ENCODE data around the gene NEXMIF.
"Not testable (repeated sequence)": the region's sequence is repeated elsewhere in the genome, so short reads cannot be mapped to it uniquely, and the experiment has no call there.

NEXMIF gene

GRCh38 chrX:74925225-74926088 lies at the start of gene NEXMIF:
NEXMIF (minus strand) TSS chrX:74925452.
- peak; percentile 32 for DNase-seq (ENCODE audit: low read depth)

- not testable (repeated sequence) for DNase-seq (ENCODE audit: low read depth)
Measured at GRCh38 chrX:74961962-74962361, 36.7 kb upstream of the NEXMIF start.

- no peak for DNase-seq (ENCODE audit: low read depth)
Measured at GRCh38 chrX:74949717-74950116, 24.5 kb upstream of the NEXMIF start.

GRCh38 chrX:74940414-74940813 lies 15.2 kb upstream of the NEXMIF start:
- no peak for DNase-seq (ENCODE audit: low read depth)

GRCh38 chrX:74931214-74931613 lies 6.0 kb upstream of the NEXMIF start:
- DNase-seq (ENCODE audit: low read depth): no peak

- DNase-seq (ENCODE audit: low read depth): peak; percentile 29
Measured at GRCh38 chrX:74924449-74925224, 615 bp downstream of the NEXMIF start.

- DNase-seq (ENCODE audit: low read depth): peak; percentile 4
Measured at GRCh38 chrX:74923942-74924448, 1.3 kb downstream of the NEXMIF start.

- DNase-seq (ENCODE audit: low read depth): no peak
Measured at GRCh38 chrX:74922922-74923543, 2.2 kb downstream of the NEXMIF start.

GRCh38 chrX:74911494-74911893 lies 13.8 kb downstream of the NEXMIF start:
- no peak for DNase-seq (ENCODE audit: low read depth)

- DNase-seq (ENCODE audit: low read depth): no peak
Measured at GRCh38 chrX:74906417-74906816, 18.8 kb downstream of the NEXMIF start.

- no peak for DNase-seq (ENCODE audit: low read depth)
Measured at GRCh38 chrX:74902806-74903205, 22.4 kb downstream of the NEXMIF start.

GRCh38 chrX:74892561-74892960 lies 32.7 kb downstream of the NEXMIF start:
- no peak for DNase-seq (ENCODE audit: low read depth)

GRCh38 chrX:74890676-74891430 lies 34.4 kb downstream of the NEXMIF start:
- no peak for DNase-seq (ENCODE audit: low read depth)

- DNase-seq (ENCODE audit: low read depth): not testable (repeated sequence)
Measured at GRCh38 chrX:74882383-74882782, 42.9 kb downstream of the NEXMIF start.

GRCh38 chrX:74865725-74866124 lies 59.5 kb downstream of the NEXMIF start:
- no peak for DNase-seq (ENCODE audit: low read depth)

GRCh38 chrX:74853255-74853654 lies 72.0 kb downstream of the NEXMIF start:
- no peak for DNase-seq (ENCODE audit: low read depth)

GRCh38 chrX:74835566-74835965 lies 89.7 kb downstream of the NEXMIF start:
- DNase-seq (ENCODE audit: low read depth): no peak

- not testable (repeated sequence) for DNase-seq (ENCODE audit: low read depth)
Measured at GRCh38 chrX:74819797-74820196, 105.5 kb downstream of the NEXMIF start.

- no peak for DNase-seq (ENCODE audit: low read depth)
Measured at GRCh38 chrX:74814681-74815080, 110.6 kb downstream of the NEXMIF start.

GRCh38 chrX:74804574-74804973 lies 120.7 kb downstream of the NEXMIF start:
- no peak for DNase-seq (ENCODE audit: low read depth)

GRCh38 chrX:74800062-74800461 lies 125.2 kb downstream of the NEXMIF start:
- no peak for DNase-seq (ENCODE audit: low read depth)
